IPS-15b (cell line): ENCODE measurements around the gene DHRS13.
"Not testable (repeated sequence)": the region's sequence is repeated elsewhere in the genome, so short reads cannot be mapped to it uniquely, and the experiment has no call there.

ENCODE experiments used
- H3K27me3 ChIP-seq: one replicate; pipeline ENCODE4 v1.6.1; 2013; ENCODE audit warnings: low read length; ENCODE audit not compliant: control insufficient read depth, insufficient read depth
- H3K36me3 ChIP-seq: one replicate; pipeline ENCODE4 v1.6.1; 2013; ENCODE audit warnings: low read length; ENCODE audit not compliant: control insufficient read depth, insufficient read depth
- H3K4me1 ChIP-seq: one replicate; pipeline ENCODE4 v1.6.1; 2013; ENCODE audit warnings: mild to moderate bottlenecking, low read length; ENCODE audit not compliant: control insufficient read depth, insufficient read depth
- H3K4me3 ChIP-seq: one replicate; pipeline ENCODE4 v1.5.1; 2013; ENCODE audit warnings: low read depth, low read length
- H3K9ac ChIP-seq: one replicate; pipeline ENCODE4 v1.6.1; 2013; ENCODE audit warnings: low read depth, mild to moderate bottlenecking, low read length
- H3K9me3 ChIP-seq: one replicate; pipeline ENCODE4 v1.6.1; 2013; ENCODE audit warnings: mild to moderate bottlenecking, low read length; ENCODE audit not compliant: control insufficient read depth, insufficient read depth

The DHRS13 gene

GRCh38 chr17:28944862-28945741 lies 42.2 kb upstream of the DHRS13 start:
- no peak overlapping the region for H3K9ac ChIP-seq
- H3K27me3 ChIP-seq: no peaks in the 10 kb centered on the region
- no peaks in the 10 kb centered on the region for H3K9me3 ChIP-seq
- H3K4me1 ChIP-seq: peaks cover 22% of the 10 kb centered on the region
- no peak overlapping the region for H3K4me3 ChIP-seq
- H3K36me3 ChIP-seq: no peaks in the 10 kb centered on the region

- H3K36me3 ChIP-seq: no peaks in the 10 kb centered on the region
- no peaks in the 10 kb centered on the region for H3K27me3 ChIP-seq
- H3K9me3 ChIP-seq: no peaks in the 10 kb centered on the region
- peaks cover 22% of the 10 kb centered on the region for H3K4me1 ChIP-seq
- H3K9ac ChIP-seq: no peak overlapping the region
- no peak overlapping the region for H3K4me3 ChIP-seq
Measured at GRCh38 chr17:28944343-28944742, 41.5 kb upstream of the DHRS13 start.

GRCh38 chr17:28942925-28943324 lies 40.0 kb upstream of the DHRS13 start:
- H3K27me3 ChIP-seq: no peaks in the 10 kb centered on the region
- no peaks in the 10 kb centered on the region for H3K9me3 ChIP-seq
- no peak overlapping the region for H3K4me3 ChIP-seq
- H3K9ac ChIP-seq: no peak overlapping the region
- H3K4me1 ChIP-seq: peaks cover 15% of the 10 kb centered on the region
- no peaks in the 10 kb centered on the region for H3K36me3 ChIP-seq

- Histone ChIP-seq H3K27me3 (no peaks in the 10 kb centered on the region), H3K4me3 (no peak overlapping the region), H3K36me3 (no peaks in the 10 kb centered on the region), H3K4me1 (peaks cover 22% of the 10 kb centered on the region), H3K9ac (no peak overlapping the region), H3K9me3 (no peaks in the 10 kb centered on the region)
Measured at GRCh38 chr17:28941251-28941650, 38.4 kb upstream of the DHRS13 start.

- Histone ChIP-seq H3K9me3 (no peaks in the 10 kb centered on the region), H3K9ac (no peak overlapping the region), H3K4me1 (peaks cover 22% of the 10 kb centered on the region), H3K36me3 (no peaks in the 10 kb centered on the region), H3K27me3 (no peaks in the 10 kb centered on the region), H3K4me3 (no peak overlapping the region)
Measured at GRCh38 chr17:28940675-28941074, 37.8 kb upstream of the DHRS13 start.

GRCh38 chr17:28940142-28940541 lies 37.3 kb upstream of the DHRS13 start:
- Histone ChIP-seq H3K27me3 (no peaks in the 10 kb centered on the region), H3K9me3 (no peaks in the 10 kb centered on the region), H3K4me1 (peaks cover 22% of the 10 kb centered on the region), H3K4me3 (no peak overlapping the region), H3K9ac (no peak overlapping the region), H3K36me3 (no peaks in the 10 kb centered on the region)

- Histone ChIP-seq H3K9ac (no peak overlapping the region), H3K9me3 (no peaks in the 10 kb centered on the region), H3K36me3 (no peaks in the 10 kb centered on the region), H3K4me1 (peaks cover 22% of the 10 kb centered on the region), H3K27me3 (no peaks in the 10 kb centered on the region), H3K4me3 (no peak overlapping the region)
Measured at GRCh38 chr17:28938552-28938951, 35.7 kb upstream of the DHRS13 start.

- H3K36me3 ChIP-seq: peaks cover under 1% of the 10 kb centered on the region
- no peak overlapping the region for H3K4me3 ChIP-seq
- no peaks in the 10 kb centered on the region for H3K9me3 ChIP-seq
- H3K27me3 ChIP-seq: no peaks in the 10 kb centered on the region
- no peak overlapping the region for H3K9ac ChIP-seq
- H3K4me1 ChIP-seq: peaks cover 22% of the 10 kb centered on the region
Measured at GRCh38 chr17:28937044-28937729, 34.3 kb upstream of the DHRS13 start.

GRCh38 chr17:28935744-28936460 lies 33.0 kb upstream of the DHRS13 start:
- Histone ChIP-seq H3K9me3 (no peaks in the 10 kb centered on the region), H3K27me3 (no peaks in the 10 kb centered on the region), H3K36me3 (peaks cover 4% of the 10 kb centered on the region), H3K4me3 (no peak overlapping the region), H3K9ac (no peak overlapping the region), H3K4me1 (peaks cover 17% of the 10 kb centered on the region)

GRCh38 chr17:28934508-28934907 lies 31.6 kb upstream of the DHRS13 start:
- H3K27me3 ChIP-seq, H3K4me3 ChIP-seq, H3K36me3 ChIP-seq, H3K9ac ChIP-seq, H3K9me3 ChIP-seq: not testable (repeated sequence)
- peaks cover 12% of the 10 kb centered on the region for H3K4me1 ChIP-seq

- H3K27me3 ChIP-seq: no peaks in the 10 kb centered on the region
- H3K9me3 ChIP-seq: no peaks in the 10 kb centered on the region
- H3K36me3 ChIP-seq: peaks cover 14% of the 10 kb centered on the region
- no peak overlapping the region for H3K4me3 ChIP-seq
- no peak overlapping the region for H3K9ac ChIP-seq
- no peaks in the 10 kb centered on the region for H3K4me1 ChIP-seq
Measured at GRCh38 chr17:28929787-28930186, 26.9 kb upstream of the DHRS13 start.
